Muscle layer of colon (tissue), 2 donors: ENCODE measurements around the gene EYA2.
"Not testable (repeated sequence)": the region's sequence is repeated elsewhere in the genome, so short reads cannot be mapped to it uniquely, and the experiment has no call there.

Experiments used
- H3K27ac ChIP-seq: one replicate; pipeline ENCODE4 v1.7.0; 2013; ENCODE audit warnings: low read depth, mild to moderate bottlenecking, low read length, moderate library complexity
- H3K27me3 ChIP-seq, 2 donors: one replicate each; pipeline ENCODE4 v1.7.0; 2013; ENCODE audit warnings: low read length in 2 of 2, mild to moderate bottlenecking in 2 of 2; ENCODE audit not compliant: insufficient read depth in 2 of 2, control insufficient read depth in 1 of 2
- H3K36me3 ChIP-seq: one replicate; pipeline ENCODE4 v1.7.0; 2013; ENCODE audit warnings: mild to moderate bottlenecking, low read length; ENCODE audit not compliant: insufficient read depth
- H3K4me1 ChIP-seq: one replicate; pipeline ENCODE4 v1.7.0; 2013; ENCODE audit warnings: mild to moderate bottlenecking, low read length; ENCODE audit not compliant: insufficient read depth
- H3K4me3 ChIP-seq, 2 donors: one replicate each; pipeline ENCODE4 v1.7.0; 2013; ENCODE audit warnings: low read length in 2 of 2, low read depth in 1 of 2, mild to moderate bottlenecking in 1 of 2, moderate library complexity in 1 of 2
- H3K9ac ChIP-seq: one replicate; pipeline ENCODE4 v1.7.0; 2013; ENCODE audit warnings: low read length
- H3K9me3 ChIP-seq: one replicate; pipeline ENCODE4 v1.7.0; 2013; ENCODE audit warnings: mild to moderate bottlenecking, low read length
- donor health status: abdominal sarcoma.
- donor health status: Adenocarcinoma of cecum.

The EYA2 gene

DNA sequence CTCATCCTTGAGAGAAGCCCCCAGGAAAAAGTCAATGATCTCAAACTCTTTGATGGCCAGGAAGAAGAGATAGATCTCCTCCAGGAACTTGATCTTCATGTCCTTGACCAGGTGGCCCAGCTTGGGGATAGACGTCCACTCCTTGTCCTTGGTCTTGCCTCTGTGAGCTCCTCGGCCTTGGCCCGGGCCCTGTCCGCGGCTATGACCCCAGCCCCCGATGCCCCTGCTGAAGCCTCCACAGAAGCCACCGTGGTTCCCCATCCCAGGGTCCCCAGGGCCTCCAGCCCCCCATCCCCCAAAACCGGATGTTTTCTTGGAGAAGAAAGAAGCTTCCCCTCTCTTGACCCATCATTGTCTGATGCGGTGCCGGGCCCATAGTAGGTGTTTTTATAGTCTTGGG is 266.8 kb downstream of the EYA2 start:
- Histone ChIP-seq H3K4me3 (no peak overlapping the region), H3K9ac (no peak overlapping the region), H3K36me3 (no peaks in the 10 kb centered on the region), H3K9me3 (no peaks in the 10 kb centered on the region), H3K4me1 (no peaks in the 10 kb centered on the region), H3K27me3 (no peaks in the 10 kb centered on the region), H3K27ac (no peak overlapping the region)

DNA sequence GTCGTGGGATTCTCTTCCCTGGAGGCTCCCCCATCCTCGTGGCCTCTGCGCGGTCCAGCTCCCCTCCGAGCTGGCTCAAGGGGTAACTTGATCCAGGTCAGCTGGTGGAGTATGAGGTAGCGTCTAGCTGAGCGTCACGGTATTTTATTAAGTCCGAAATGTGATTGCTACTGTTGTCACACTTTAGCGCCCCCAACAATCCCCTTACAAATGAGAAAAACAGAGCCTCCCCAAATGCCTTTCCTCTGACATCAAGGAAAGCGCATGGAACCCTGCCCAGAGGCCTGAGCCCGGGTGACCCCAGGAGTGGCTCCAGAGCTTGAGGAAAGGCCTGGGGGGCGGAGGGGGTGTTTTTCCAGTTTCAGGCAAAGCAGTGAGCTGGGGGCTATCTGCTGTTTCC is 269.5 kb downstream of the EYA2 start:
- Histone ChIP-seq H3K4me3 (no peak overlapping the region), H3K4me1 (no peaks in the 10 kb centered on the region), H3K9ac (no peak overlapping the region), H3K36me3 (no peaks in the 10 kb centered on the region), H3K9me3 (no peaks in the 10 kb centered on the region), H3K27ac (no peak overlapping the region), H3K27me3 (no peaks in the 10 kb centered on the region)

DNA sequence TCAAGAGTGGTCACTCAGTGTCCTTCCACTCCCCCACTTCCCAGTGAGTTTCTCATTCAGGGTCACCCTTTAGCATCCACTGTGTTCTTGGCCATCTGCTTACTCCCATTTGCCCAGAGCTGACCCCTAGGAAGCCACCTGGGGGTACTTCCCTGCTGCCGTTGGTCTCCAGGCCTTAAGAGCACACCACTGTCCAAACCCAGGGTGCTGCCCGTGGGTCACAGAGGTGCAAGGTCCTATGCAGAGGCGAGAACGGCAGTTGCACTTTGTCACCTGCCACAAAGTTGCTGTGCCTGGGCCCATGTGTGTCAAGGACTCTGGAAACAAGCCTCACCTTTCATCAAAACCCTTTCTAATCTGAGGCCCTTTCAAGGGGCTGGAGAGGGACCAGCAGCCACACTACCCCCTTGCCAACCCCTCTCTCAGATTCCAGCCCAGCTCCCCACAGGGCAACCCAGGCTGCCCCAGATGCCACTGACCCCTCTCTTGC is 270.8 kb downstream of the EYA2 start:
- H3K27me3 ChIP-seq = no peaks in the 10 kb centered on the region
- H3K4me3 ChIP-seq = no peak overlapping the region
- H3K9me3 ChIP-seq = no peaks in the 10 kb centered on the region
- H3K27ac ChIP-seq = no peak overlapping the region
- H3K36me3 ChIP-seq = no peaks in the 10 kb centered on the region
- H3K4me1 ChIP-seq = no peaks in the 10 kb centered on the region
- no peak overlapping the region for H3K9ac ChIP-seq

DNA sequence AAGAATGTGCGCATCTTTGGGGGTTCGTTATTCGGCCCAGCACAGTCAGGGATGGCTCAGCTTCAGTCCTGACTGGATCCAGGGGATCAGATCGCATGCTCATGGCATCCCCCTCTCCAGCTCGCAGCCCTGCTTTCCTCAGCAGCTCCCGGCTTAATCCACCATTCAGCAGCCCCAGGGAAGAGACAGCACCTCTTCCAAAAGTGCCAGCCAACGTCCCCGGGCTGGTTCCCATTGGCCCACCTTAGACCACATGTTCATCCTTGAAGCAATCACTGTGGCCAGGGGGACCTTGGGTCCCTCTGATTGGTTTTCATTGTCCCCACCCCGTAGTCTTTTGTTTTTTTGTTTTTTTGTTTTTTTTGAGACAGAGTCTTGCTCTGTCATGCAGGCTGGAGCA is 273.2 kb downstream of the EYA2 start:
- Histone ChIP-seq H3K9ac (no peak overlapping the region), H3K4me3 (no peak overlapping the region), H3K36me3 (no peaks in the 10 kb centered on the region), H3K9me3 (no peaks in the 10 kb centered on the region), H3K27ac (no peak overlapping the region), H3K4me1 (no peaks in the 10 kb centered on the region), H3K27me3 (no peaks in the 10 kb centered on the region)

- H3K4me1 ChIP-seq = no peaks in the 10 kb centered on the region
Measured at GRCh38 chr20:47172579-47172978, 277.9 kb downstream of the EYA2 start.

GRCh38 chr20:47173596-47174216 is 279.1 kb downstream of the EYA2 start:
- Histone ChIP-seq H3K4me1 (no peaks in the 10 kb centered on the region), H3K27ac (no peak overlapping the region), H3K9me3 (no peaks in the 10 kb centered on the region), H3K4me3 (no peak overlapping the region), H3K36me3 (no peaks in the 10 kb centered on the region), H3K27me3 (no peaks in the 10 kb centered on the region), H3K9ac (no peak overlapping the region)

More at GRCh38 chr20:47172579-47172978, 277.9 kb downstream of the EYA2 start:
- Histone ChIP-seq H3K27me3 (no peaks in the 10 kb centered on the region), H3K9me3 (no peaks in the 10 kb centered on the region), H3K36me3 (no peaks in the 10 kb centered on the region), H3K9ac (no peak overlapping the region), H3K4me3 (no peak overlapping the region), H3K27ac (no peak overlapping the region)

DNA sequence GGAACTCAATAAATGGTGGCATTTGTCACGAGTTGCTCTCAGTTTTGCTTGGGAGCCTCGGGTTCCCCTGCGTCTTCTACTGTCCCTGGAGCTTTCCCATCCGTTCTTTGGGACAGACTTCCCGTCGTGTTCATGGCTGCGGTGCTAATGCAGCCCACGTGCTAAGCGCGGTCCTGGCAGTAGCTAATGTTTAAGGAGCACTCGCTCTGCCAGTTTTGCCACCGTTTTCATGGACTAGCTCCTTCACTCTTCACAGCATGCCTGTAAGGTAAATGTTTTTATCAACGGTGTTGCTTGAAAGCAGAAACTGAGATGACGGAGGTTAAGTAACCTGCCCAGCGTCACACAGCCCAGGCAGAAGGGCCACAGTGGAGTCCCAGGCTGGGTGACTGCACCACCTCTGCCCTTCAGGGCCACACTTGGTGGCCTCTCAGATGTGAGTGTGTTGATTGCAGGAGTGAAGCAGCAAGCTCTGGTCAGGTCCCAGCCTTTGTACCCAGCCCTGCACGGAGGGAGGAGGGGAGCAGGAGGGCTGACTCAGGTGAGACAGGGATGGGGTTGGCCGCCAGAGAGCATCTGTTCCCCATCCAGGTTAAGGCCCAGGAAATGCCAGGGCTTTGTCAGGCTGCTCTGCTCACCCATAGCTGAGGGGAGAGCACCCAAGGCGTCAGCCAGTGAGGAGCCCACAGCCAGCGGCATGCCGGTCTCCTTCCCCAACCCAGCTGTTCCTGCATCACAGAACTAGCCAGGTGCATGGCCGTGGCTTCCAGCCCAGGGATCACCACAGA is 280.0 kb downstream of the EYA2 start:
- no peaks in the 10 kb centered on the region for H3K27me3 ChIP-seq
- H3K4me1 ChIP-seq = no peaks in the 10 kb centered on the region
- no peak overlapping the region for H3K4me3 ChIP-seq
- no peak overlapping the region for H3K9ac ChIP-seq
- H3K36me3 ChIP-seq = no peaks in the 10 kb centered on the region
- no peak overlapping the region for H3K27ac ChIP-seq
- no peaks in the 10 kb centered on the region for H3K9me3 ChIP-seq

- Histone ChIP-seq H3K4me1 (no peaks in the 10 kb centered on the region), H3K36me3 (no peaks in the 10 kb centered on the region), H3K9ac (no peak overlapping the region)
Measured at GRCh38 chr20:47175493-47175892, 280.9 kb downstream of the EYA2 start.

DNA sequence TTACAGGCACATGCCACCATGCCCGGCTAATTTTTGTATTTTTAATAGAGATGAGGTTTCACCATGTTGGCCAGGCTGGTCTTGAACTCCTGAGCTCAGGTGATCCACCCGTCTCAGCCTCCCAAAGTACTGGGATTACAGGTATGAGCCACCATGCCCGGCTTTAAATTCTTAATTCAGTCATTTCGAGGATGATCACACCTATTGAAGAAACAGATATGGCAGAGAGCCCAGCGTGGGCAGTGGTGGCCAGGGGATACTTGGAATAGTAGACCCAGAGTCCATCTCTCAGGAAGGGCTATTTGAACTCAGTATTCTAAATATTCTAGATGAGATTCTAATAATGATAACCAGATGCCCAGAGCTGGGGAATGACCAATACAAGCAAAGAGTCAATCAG is 281.6 kb downstream of the EYA2 start:
- H3K36me3 ChIP-seq, H3K27ac ChIP-seq, H3K4me3 ChIP-seq, H3K4me1 ChIP-seq, H3K9ac ChIP-seq, H3K9me3 ChIP-seq, H3K27me3 ChIP-seq: not testable (repeated sequence)

More at GRCh38 chr20:47175493-47175892, 280.9 kb downstream of the EYA2 start:
- Histone ChIP-seq H3K27me3 (no peaks in the 10 kb centered on the region), H3K9me3 (no peaks in the 10 kb centered on the region), H3K27ac (no peak overlapping the region), H3K4me3 (no peak overlapping the region)

DNA sequence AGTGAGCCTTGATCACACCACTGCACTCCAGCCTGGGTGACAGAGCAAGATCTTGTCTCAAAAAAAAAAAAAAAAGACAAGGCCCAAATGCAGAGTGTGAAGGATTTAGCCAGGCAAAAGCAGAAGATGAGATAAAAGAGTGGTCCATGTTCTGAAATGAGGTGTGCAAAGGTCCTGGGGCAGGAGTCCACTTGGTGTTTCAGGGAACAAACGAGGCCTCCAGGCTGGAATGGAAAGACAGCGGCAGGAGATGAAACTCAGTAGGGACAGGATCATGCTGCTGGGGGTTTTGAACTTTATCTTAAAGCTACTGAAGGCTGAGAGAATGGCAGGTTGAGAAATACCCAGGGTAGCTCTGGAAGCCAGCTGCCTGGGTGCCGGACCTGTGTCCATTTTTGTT is 283.6 kb downstream of the EYA2 start:
- Histone ChIP-seq H3K27me3 (no peaks in the 10 kb centered on the region), H3K4me1 (no peaks in the 10 kb centered on the region), H3K9me3 (no peaks in the 10 kb centered on the region), H3K27ac (no peak overlapping the region), H3K36me3 (no peaks in the 10 kb centered on the region), H3K4me3 (no peak overlapping the region), H3K9ac (no peak overlapping the region)

GRCh38 chr20:47178851-47179250 is 284.2 kb downstream of the EYA2 start:
- Histone ChIP-seq H3K4me1 (no peaks in the 10 kb centered on the region), H3K27me3 (no peaks in the 10 kb centered on the region), H3K27ac (no peak overlapping the region), H3K9ac (no peak overlapping the region), H3K4me3 (no peak overlapping the region), H3K36me3 (no peaks in the 10 kb centered on the region), H3K9me3 (no peaks in the 10 kb centered on the region)

DNA sequence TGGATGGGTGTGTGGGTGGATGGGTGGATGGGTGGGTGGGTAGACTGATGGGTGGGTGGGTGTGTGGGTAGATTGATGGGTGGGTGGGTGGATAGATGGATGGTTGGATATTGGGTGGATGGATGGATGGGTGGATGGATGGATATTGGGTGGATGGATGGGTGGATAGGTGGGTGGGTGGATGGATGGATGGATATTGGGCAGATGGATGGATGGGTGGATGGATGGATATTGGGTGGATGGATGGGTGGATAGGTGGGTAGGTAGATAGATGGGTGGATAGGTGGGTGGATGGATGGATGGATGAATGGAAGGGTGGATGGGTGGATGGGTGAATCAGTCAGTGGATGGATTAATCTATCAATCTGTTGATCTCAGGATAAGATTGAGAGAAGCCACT is 284.6 kb downstream of the EYA2 start:
- Histone ChIP-seq H3K9ac (no peak overlapping the region), H3K4me3 (no peak overlapping the region), H3K4me1 (no peaks in the 10 kb centered on the region), H3K27me3 (no peaks in the 10 kb centered on the region), H3K36me3 (no peaks in the 10 kb centered on the region), H3K9me3 (no peaks in the 10 kb centered on the region), H3K27ac (no peak overlapping the region)
